GM12892 (cell line): ENCODE results near the gene MINDY4.

Experiments
- POLR2A ChIP-seq: IDR thresholded peaks from 2 replicates; pipeline ENCODE4 v1.6.1; 2011; ENCODE audit warnings: low read depth, low read length, control low read depth
- POLR2AphosphoS5 ChIP-seq: IDR thresholded peaks from 2 replicates; pipeline ENCODE4 v1.6.1; 2011; ENCODE audit warnings: low read depth, low read length, control low read depth
- TAF1 ChIP-seq: IDR thresholded peaks from 2 replicates; pipeline ENCODE4 v1.6.1; 2011; ENCODE audit warnings: low read depth, mild to moderate bottlenecking, control low read depth, low read length, borderline replicate concordance

- TF ChIP-seq TAF1 (no peak), POLR2A (no peak), POLR2AphosphoS5 (no peak)
These were observed 100.4 kb downstream of the MINDY4 start for GRCh38 chr7:30871655-30872054.
